SKM-1 treated with dmso at 0.1 percent for 144 hours (cell line): ENCODE data around the gene GNB1L.

ENCODE experiments used
- DNase-seq: peaks from one replicate; lab custom pipeline; 2025; ENCODE audit not compliant: unreplicated experiment; lab: John Stamatoyannopoulos, UW

GNB1L gene

GRCh38 chr22:19740586-19740985 is 114.1 kb downstream of the GNB1L start:
- no peak for DNase-seq

- no peak for DNase-seq
These were observed 114.7 kb downstream of the GNB1L start for GRCh38 chr22:19739911-19740449.

- no peak for DNase-seq
These were observed 115.2 kb downstream of the GNB1L start for GRCh38 chr22:19739448-19739895.

GRCh38 chr22:19738664-19739447 is 115.8 kb downstream of the GNB1L start:
- no peak for DNase-seq

- DNase-seq: no peak
These were observed 116.6 kb downstream of the GNB1L start for GRCh38 chr22:19737846-19738663.

- no peak for DNase-seq
These were observed 118.8 kb downstream of the GNB1L start for GRCh38 chr22:19735665-19736510.

GRCh38 chr22:19734837-19735382 is 119.8 kb downstream of the GNB1L start:
- DNase-seq: no peak

GRCh38 chr22:19734163-19734562 is 120.5 kb downstream of the GNB1L start:
- no peak for DNase-seq

GRCh38 chr22:19733755-19734154 is 120.9 kb downstream of the GNB1L start:
- DNase-seq: no peak
